Caco-2 (cell line): ENCODE measurements around the gene GNL2. TPM values are rescaled to one million over a fixed set of nuclear protein-coding genes. Genes with fewer than 3 reads are reported as not detected.

ENCODE experiments used
- BruUV-seq: library from RNA; stranded (reverse); fragments of 400-500 nt; replicated peaks from 2 replicates; lab custom pipeline; 2021; lab: Mats Ljungman, UMichigan
- CTCF ChIA-PET: fragments of 300-600 bp; sonication (Branson Sonifier 250); formaldehyde crosslinking; loops from one replicate; lab custom pipeline; 2022; ENCODE audit warnings: antibody characterized with exemption; lab: Charles Lee
- POLR2A ChIA-PET: fragments of 300-600 bp; sonication (Branson Sonifier 250); formaldehyde crosslinking; loops from one replicate; lab custom pipeline; 2022; ENCODE audit warnings: antibody characterized with exemption; lab: Charles Lee
- DNase-seq, 2 experiments: peaks; one replicate each; pipeline versions ENCODE4 v3.0.0 to v3.0.0-alpha.2; 2020 to 2022
- H3K27me3 ChIP-seq: replicated peaks from 2 replicates; pipeline ENCODE4 v1.6.0; 2011; ENCODE audit warnings: low read length; ENCODE audit not compliant: control insufficient read depth, insufficient read depth
- H3K36me3 ChIP-seq: 2 replicates; pipeline ENCODE4 v1.5.1; 2011; ENCODE audit warnings: low read length; ENCODE audit not compliant: control insufficient read depth, insufficient read depth
- H3K4me1 ChIP-seq: fragments of 250-450 bp; sonication (Bioruptor Pico); 2 replicates; pipeline ENCODE4 v1.5.1; 2020; ENCODE audit warnings: mild to moderate bottlenecking
- H3K4me3 ChIP-seq: 2 replicates; pipeline ENCODE4 v1.5.1; 2011; ENCODE audit warnings: low read depth, mild to moderate bottlenecking, control low read depth, low read length
- H3K9me3 ChIP-seq: fragments of 250-450 bp; sonication (Bioruptor Pico); 2 replicates; pipeline ENCODE4 v1.5.1; 2020; ENCODE audit warnings: mild to moderate bottlenecking, moderate library complexity
- H3K27ac Mint-ChIP-seq: one replicate; pipeline ENCODE4 v1.8.0; 2022; ENCODE audit warnings: mixed read lengths; ENCODE audit not compliant: unreplicated experiment
- H3K27me3 Mint-ChIP-seq: one replicate; pipeline ENCODE4 v1.8.0; 2022; ENCODE audit warnings: mixed read lengths; ENCODE audit not compliant: insufficient read depth, unreplicated experiment
- H3K36me3 Mint-ChIP-seq: one replicate; pipeline ENCODE4 v1.8.0; 2022; ENCODE audit warnings: mild to moderate bottlenecking, mixed read lengths; ENCODE audit not compliant: insufficient read depth, unreplicated experiment
- H3K4me1 Mint-ChIP-seq: one replicate; pipeline ENCODE4 v1.8.0; 2022; ENCODE audit warnings: low read depth, mixed read lengths; ENCODE audit not compliant: unreplicated experiment
- H3K4me3 Mint-ChIP-seq: one replicate; pipeline ENCODE4 v1.8.0; 2022; ENCODE audit warnings: mild to moderate bottlenecking, moderate library complexity, mixed read lengths; ENCODE audit not compliant: unreplicated experiment
- H3K9me3 Mint-ChIP-seq: one replicate; pipeline ENCODE4 v1.8.0; 2022; ENCODE audit warnings: mixed read lengths; ENCODE audit not compliant: unreplicated experiment
- intact Hi-C: fragments of 100-400 bp; cut with micrococcal nuclease; formaldehyde crosslinking; loops from one replicate; pipeline ENCODE4 v1.10.0; 2022; ENCODE audit not compliant: unreplicated experiment
- total RNA-seq: library from RNA; stranded (reverse); gene quantifications from 2 replicates; pipeline ENCODE4 v1.2.3, GENCODE V29; 2022
- TF ChIP-seq, protein P1 (sequence below), 2 experiments: fragments of 200-600 bp in 1 of 2; IDR thresholded peaks; 1 replicate in 1 of 2; 2 replicates in 1 of 2; pipeline versions ENCODE4 v1.5.1 to v1.8.0; 2011 to 2022; ENCODE audit warnings: antibody characterized with exemption in 1 of 2, control low read depth in 1 of 2, inconsistent platforms in 1 of 2, low read depth in 1 of 2, low read length in 1 of 2, mild to moderate bottlenecking in 1 of 2, moderate library complexity in 1 of 2; ENCODE audit not compliant: insufficient read depth in 1 of 2, severe bottlenecking in 1 of 2, unreplicated experiment in 1 of 2

Gene GNL2
- total RNA-seq, 1 experiment from 2014 or later = 51.6 TPM

GRCh38 chr1:37574834-37575480 lies 20.8 kb downstream of the GNL2 start:
- H3K36me3 ChIP-seq = no peaks in the 10 kb centered on the region
- Mint-ChIP-seq H3K27ac (no peak overlapping the region), H3K4me1 (no peaks in the 10 kb centered on the region), H3K4me3 (no peak overlapping the region), H3K9me3 (no peaks in the 10 kb centered on the region), H3K36me3 (peaks cover 82% of the 10 kb centered on the region), H3K27me3 (no peaks in the 10 kb centered on the region)
- H3K4me3 ChIP-seq = no peak overlapping the region
- H3K4me1 ChIP-seq = no peaks in the 10 kb centered on the region
- TF ChIP-seq, protein P1, sequence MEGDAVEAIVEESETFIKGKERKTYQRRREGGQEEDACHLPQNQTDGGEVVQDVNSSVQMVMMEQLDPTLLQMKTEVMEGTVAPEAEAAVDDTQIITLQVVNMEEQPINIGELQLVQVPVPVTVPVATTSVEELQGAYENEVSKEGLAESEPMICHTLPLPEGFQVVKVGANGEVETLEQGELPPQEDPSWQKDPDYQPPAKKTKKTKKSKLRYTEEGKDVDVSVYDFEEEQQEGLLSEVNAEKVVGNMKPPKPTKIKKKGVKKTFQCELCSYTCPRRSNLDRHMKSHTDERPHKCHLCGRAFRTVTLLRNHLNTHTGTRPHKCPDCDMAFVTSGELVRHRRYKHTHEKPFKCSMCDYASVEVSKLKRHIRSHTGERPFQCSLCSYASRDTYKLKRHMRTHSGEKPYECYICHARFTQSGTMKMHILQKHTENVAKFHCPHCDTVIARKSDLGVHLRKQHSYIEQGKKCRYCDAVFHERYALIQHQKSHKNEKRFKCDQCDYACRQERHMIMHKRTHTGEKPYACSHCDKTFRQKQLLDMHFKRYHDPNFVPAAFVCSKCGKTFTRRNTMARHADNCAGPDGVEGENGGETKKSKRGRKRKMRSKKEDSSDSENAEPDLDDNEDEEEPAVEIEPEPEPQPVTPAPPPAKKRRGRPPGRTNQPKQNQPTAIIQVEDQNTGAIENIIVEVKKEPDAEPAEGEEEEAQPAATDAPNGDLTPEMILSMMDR (IDR thresholded peaks at IDR 0.05; ENCODE audit: insufficient read depth in 1 of 2, low read depth in 1 of 2, low read length in 1 of 2, severe bottlenecking in 1 of 2, unreplicated experiment in 1 of 2) = no peak
- no peak for DNase-seq
- no TSS peak for BruUV-seq
- no peaks in the 10 kb centered on the region for H3K27me3 ChIP-seq
- CTCF ChIA-PET = interaction anchor here (0.5 kb wide), 1 partner anchor 939 kb away, joined by 6 read pairs; no protein-coding TSS in a partner anchor
- intact Hi-C loops = no loop called here
- no peaks in the 10 kb centered on the region for H3K9me3 ChIP-seq
- POLR2A ChIA-PET = interaction anchor here (0.6 kb wide), 1 partner anchor 13 kb away, joined by 3 read pairs; no protein-coding TSS in a partner anchor

DNA sequence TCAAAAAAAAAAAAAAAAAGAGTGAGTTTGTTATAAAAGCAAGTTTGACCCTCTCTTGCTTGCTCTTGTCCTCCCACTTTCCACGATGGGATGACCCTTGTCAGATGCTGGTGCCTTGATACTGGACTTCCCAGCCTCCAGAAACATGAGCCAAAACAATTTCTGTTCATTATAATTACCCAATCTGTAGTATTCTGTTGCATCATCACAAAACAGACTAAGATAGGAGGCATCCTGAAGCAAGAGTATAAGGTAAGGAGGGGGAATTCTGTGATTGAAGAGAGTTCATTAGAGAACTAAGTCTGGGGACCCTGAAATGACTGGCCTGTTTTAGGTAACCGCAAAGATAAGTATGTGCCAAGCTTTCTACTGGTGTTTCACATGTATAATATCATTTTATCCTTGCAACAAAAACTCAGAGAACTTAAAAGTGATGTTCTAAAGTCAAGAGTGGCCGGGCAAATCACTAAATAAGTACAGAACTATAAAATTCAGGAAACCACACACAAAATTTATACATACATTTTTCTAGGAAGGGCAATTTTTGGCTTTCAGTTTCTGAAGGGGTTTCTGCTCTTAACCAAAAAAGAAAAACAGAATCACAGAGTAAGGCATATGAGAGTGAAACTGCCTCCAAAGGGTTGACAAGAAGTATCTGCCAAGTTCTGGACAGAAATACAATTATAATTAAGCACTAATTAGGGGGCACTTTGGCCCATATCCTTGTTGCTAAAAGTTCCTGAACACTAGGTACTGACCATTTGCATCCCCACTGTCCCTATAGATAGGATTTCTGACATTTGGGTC lies 25.0 kb downstream of the GNL2 start:
- Mint-ChIP-seq H3K27me3 (no peaks in the 10 kb centered on the region), H3K27ac (no peak overlapping the region), H3K4me3 (no peak overlapping the region), H3K36me3 (peaks cover 87% of the 10 kb centered on the region), H3K4me1 (no peaks in the 10 kb centered on the region), H3K9me3 (no peaks in the 10 kb centered on the region)
- no peaks in the 10 kb centered on the region for H3K9me3 ChIP-seq
- TF ChIP-seq, protein P1 (IDR thresholded peaks at IDR 0.05; ENCODE audit: insufficient read depth in 1 of 2, low read depth in 1 of 2, low read length in 1 of 2, severe bottlenecking in 1 of 2, unreplicated experiment in 1 of 2) = no peak
- intact Hi-C loops = no loop called here
- DNase-seq = no peak
- POLR2A ChIA-PET = no interaction called here
- no peaks in the 10 kb centered on the region for H3K27me3 ChIP-seq
- no TSS peak for BruUV-seq
- CTCF ChIA-PET = no interaction called here
- no peaks in the 10 kb centered on the region for H3K4me1 ChIP-seq
- H3K36me3 ChIP-seq = no peaks in the 10 kb centered on the region
- no peak overlapping the region for H3K4me3 ChIP-seq

GRCh38 chr1:37567023-37567422 lies 28.7 kb downstream of the GNL2 start:
- H3K4me3 ChIP-seq = no peak overlapping the region
- H3K9me3 Mint-ChIP-seq = no peaks in the 10 kb centered on the region
- intact Hi-C loops = no loop called here
- ChIA-PET POLR2A (no interaction called here), CTCF (no interaction called here)
- H3K36me3 ChIP-seq = no peaks in the 10 kb centered on the region
- no peak for DNase-seq
- TF ChIP-seq, protein P1 (IDR thresholded peaks at IDR 0.05; ENCODE audit: insufficient read depth in 1 of 2, low read depth in 1 of 2, low read length in 1 of 2, severe bottlenecking in 1 of 2, unreplicated experiment in 1 of 2) = no peak
- H3K36me3 Mint-ChIP-seq = peaks cover 64% of the 10 kb centered on the region
- H3K27me3 ChIP-seq = no peaks in the 10 kb centered on the region
- no peaks in the 10 kb centered on the region for H3K9me3 ChIP-seq
- no TSS peak for BruUV-seq
- peaks cover 5% of the 10 kb centered on the region for H3K4me1 ChIP-seq
- no peak overlapping the region for H3K4me3 Mint-ChIP-seq
- peaks cover 2% of the 10 kb centered on the region for H3K4me1 Mint-ChIP-seq
- H3K27me3 Mint-ChIP-seq = no peaks in the 10 kb centered on the region
- H3K27ac Mint-ChIP-seq = no peak overlapping the region
